SK-N-MC (cell line): Measurements from ENCODE around the gene GLB1L3.

ENCODE experiments used
- EZH2 ChIP-seq: fragments of 200-600 bp; sonication (generic); IDR thresholded peaks from one replicate; pipeline ENCODE4 v1.6.1; 2017; ENCODE audit warnings: antibody characterized with exemption
- POLR2AphosphoS5 ChIP-seq: IDR thresholded peaks from 2 replicates; pipeline ENCODE4 v1.6.1; 2012; ENCODE audit warnings: mild to moderate bottlenecking, low read depth, low read length, borderline replicate concordance

DNA sequence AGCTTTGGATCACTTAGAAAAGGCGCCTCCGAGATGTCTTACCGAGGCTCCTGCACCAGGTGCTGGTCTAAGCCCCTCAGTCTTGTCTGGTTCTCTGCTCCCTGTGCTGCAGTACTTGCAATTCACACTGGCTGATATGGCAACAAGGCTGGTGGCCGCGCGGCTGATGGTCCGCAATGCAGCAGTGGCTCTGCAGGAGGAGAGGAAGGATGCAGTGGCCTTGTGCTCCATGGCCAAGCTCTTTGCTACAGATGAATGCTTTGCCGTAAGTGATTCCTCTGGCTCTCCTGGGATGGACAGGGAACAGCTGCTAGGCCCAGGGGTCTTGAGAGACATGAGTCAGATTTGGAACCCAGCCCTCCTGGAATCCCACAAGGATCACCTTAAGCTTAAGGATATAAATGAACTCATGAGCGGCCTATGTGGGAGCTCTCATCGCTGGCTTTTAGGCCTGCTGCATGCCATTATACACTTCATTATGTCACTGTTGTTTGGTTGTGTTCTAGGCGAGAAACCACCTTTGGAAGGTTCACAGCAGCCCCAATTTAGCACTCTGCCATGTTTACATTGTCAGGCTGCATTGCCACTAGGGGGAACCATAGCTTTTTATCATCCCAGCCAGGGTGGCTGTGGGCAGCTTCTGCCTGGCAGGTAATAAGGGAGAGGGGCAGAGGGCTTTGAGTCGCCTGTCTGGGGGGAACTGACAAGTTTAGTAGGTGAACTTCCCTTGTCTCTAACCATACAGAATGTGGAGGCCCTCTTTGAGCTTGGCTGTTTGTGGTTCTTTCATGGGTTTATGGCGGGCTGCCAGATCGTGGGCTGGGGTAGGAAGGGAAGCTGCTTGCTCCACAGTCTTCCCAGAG lies 14.3 kb upstream of the GLB1L3 start:
- TF ChIP-seq POLR2AphosphoS5 (no peak), EZH2 (no peak)
